Endothelial cell of umbilical vein (primary cell): ENCODE measurements around the gene ISL2.

Experiments used
- CTCF ChIP-seq, 2 donors: IDR thresholded peaks; 1 replicate in 1 of 2; 2 replicates in 1 of 2; pipeline ENCODE4 v1.5.1; 2011; ENCODE audit warnings: low read length in 2 of 2, mild to moderate bottlenecking in 2 of 2, moderate library complexity in 2 of 2, control low read depth in 1 of 2, inconsistent platforms in 1 of 2, low read depth in 1 of 2; ENCODE audit not compliant: insufficient read depth in 1 of 2; ENCODE audit errors: extremely low read depth in 1 of 2
- EZH2 ChIP-seq: IDR thresholded peaks from 2 replicates; pipeline ENCODE4 v1.6.1; 2012; ENCODE audit warnings: borderline replicate concordance, low read depth, mild to moderate bottlenecking, moderate library complexity, low read length, inconsistent platforms; ENCODE audit not compliant: severe bottlenecking
- GATA2 ChIP-seq: IDR thresholded peaks from 2 replicates; pipeline ENCODE4 v1.7.0; 2011; ENCODE audit warnings: low read depth, mild to moderate bottlenecking, moderate library complexity, mixed read lengths, low read length; ENCODE audit not compliant: insufficient read length, insufficient read depth
- MAX ChIP-seq: IDR thresholded peaks from 2 replicates; pipeline ENCODE4 v1.6.1; 2011; ENCODE audit not compliant: insufficient read depth, insufficient read length
- MYC ChIP-seq: IDR thresholded peaks from one replicate; pipeline ENCODE4 v1.6.1; 2011; ENCODE audit warnings: mild to moderate bottlenecking, low read depth, low read length
- POLR2A ChIP-seq: IDR thresholded peaks from 2 replicates; pipeline ENCODE4 v1.6.1; 2012; ENCODE audit warnings: low read depth, mild to moderate bottlenecking, control low read depth, low read length
- POLR2AphosphoS5 ChIP-seq: IDR thresholded peaks from 2 replicates; pipeline ENCODE4 v1.6.1; 2012; ENCODE audit warnings: low read depth, mild to moderate bottlenecking, control low read depth, low read length, moderate library complexity; ENCODE audit not compliant: insufficient read depth

- TF ChIP-seq POLR2A = no peak
- TF ChIP-seq EZH2 = no peak
- no peak for TF ChIP-seq CTCF (IDR thresholded peaks at IDR 0.05; ENCODE audit: extremely low read depth in 1 of 2, insufficient read depth in 1 of 2, low read depth in 1 of 2, low read length in 2 of 2)
- TF ChIP-seq GATA2 = no peak
- TF ChIP-seq MYC = no peak
- no peak for TF ChIP-seq MAX
- TF ChIP-seq POLR2AphosphoS5 = no peak
Measured at GRCh38 chr15:76381366-76381765, 44.8 kb downstream of the ISL2 start.
